K562 (cell line): ENCODE measurements around the gene DAAM1. TPM values are rescaled to one million over a fixed set of nuclear protein-coding genes. Genes with fewer than 3 reads are reported as not detected.

Source experiments
- ARID1B ChIP-seq: fragments of 450-650 bp; IDR thresholded peaks from 2 replicates; pipeline ENCODE4 v1.6.1; 2016; ENCODE audit warnings: antibody characterized with exemption, mild to moderate bottlenecking, inconsistent platforms
- CUX1 ChIP-seq: fragments of 200-800 bp; sonication (Bioruptor generic); IDR thresholded peaks from 2 replicates; pipeline ENCODE4 v1.6.1; 2016; ENCODE audit warnings: missing genetic modification characterization, missing compliant biosample characterization
- DPF2 ChIP-seq: fragments of 450-650 bp; IDR thresholded peaks from 2 replicates; pipeline ENCODE4 v1.6.1; 2016
- EP300 ChIP-seq: IDR thresholded peaks from 2 replicates; pipeline ENCODE4 v1.6.1; 2012; ENCODE audit warnings: low read length, improper control_type of control experiment
- ILK ChIP-seq: fragments of 450-650 bp; IDR thresholded peaks from 2 replicates; pipeline ENCODE4 v1.6.1; 2016; ENCODE audit warnings: missing genetic modification characterization, low read depth, mild to moderate bottlenecking, missing compliant biosample characterization, moderate library complexity, borderline replicate concordance
- NFE2 ChIP-seq: IDR thresholded peaks from 2 replicates; pipeline ENCODE4 v1.6.1; 2014; ENCODE audit warnings: antibody characterized with exemption, low read depth
- PBX2 ChIP-seq, 2 experiments: IDR thresholded peaks in 1 of 2; conservative IDR thresholded peaks in 1 of 2; 2 replicates each; pipeline ENCODE4 v1.6.1; 2016; ENCODE audit warnings: low read depth in 2 of 2, mild to moderate bottlenecking in 1 of 2, missing compliant biosample characterization in 1 of 2, missing genetic modification characterization in 1 of 2, moderate library complexity in 1 of 2
- PKNOX1 ChIP-seq: fragments of 450-650 bp; IDR thresholded peaks from 2 replicates; pipeline ENCODE4 v1.6.1; 2016
- RCOR1 ChIP-seq, 2 experiments: IDR thresholded peaks; 2 replicates each; pipeline ENCODE4 v1.6.1; 2012; ENCODE audit warnings: low read depth in 2 of 2, low read length in 2 of 2, borderline replicate concordance in 1 of 2, improper control_type of control experiment in 1 of 2
- SMARCA4 ChIP-seq: fragments of 450-650 bp; IDR thresholded peaks from 2 replicates; pipeline ENCODE4 v1.6.1; 2016
- TAL1 ChIP-seq: fragments of 450-650 bp; IDR thresholded peaks from 2 replicates; pipeline ENCODE4 v1.6.1; 2016; ENCODE audit warnings: mild to moderate bottlenecking
- TCF3 ChIP-seq: sonication (generic); formaldehyde crosslinking; IDR thresholded peaks from 2 replicates; pipeline ENCODE4 v1.4.0; 2020; ENCODE audit warnings: mild to moderate bottlenecking, missing genetic modification reagents
- XRCC5 ChIP-seq: fragments of 200-400 bp; formaldehyde crosslinking; IDR thresholded peaks from 2 replicates; pipeline ENCODE4 v1.6.1; 2017; ENCODE audit warnings: low read depth, mild to moderate bottlenecking, low read length
- ZNF324 ChIP-seq: fragments of 250-450 bp; sonication (Bioruptor Pico); IDR thresholded peaks from 2 replicates; pipeline ENCODE4 v1.4.0; 2020; ENCODE audit warnings: mild to moderate bottlenecking
- ZNF592 ChIP-seq: fragments of 450-650 bp; IDR thresholded peaks from 2 replicates; pipeline ENCODE4 v1.6.1; 2017; ENCODE audit warnings: antibody characterized with exemption, mild to moderate bottlenecking
- polyA plus RNA-seq, 8 experiments: library from polyadenylated mRNA; depleted of rRNA in 4 of 8; stranded (reverse) in 5 of 8; unstranded in 3 of 8; fragments of >200 nt; fragmentation: Nextera tagmentation in 2 of 8; fragmentation: Illumina TruSeq in 1 of 8; extraction: Ambion mirVana in 2 of 8; extraction: Trizol in 1 of 8; gene quantifications; 2 replicates each; pipeline versions ENCODE4 v1.2.1 to v1.2.3, GENCODE V29; 2011 to 2014; ENCODE audit warnings: inconsistent platforms in 1 of 8, missing spikeins in 1 of 8
- total RNA-seq, 7 experiments: library from RNA; depleted of rRNA in 6 of 7; stranded (reverse); fragments of >200 nt in 6 of 7; fragmentation: Illumina TruSeq in 2 of 7; extraction: Trizol in 2 of 7; gene quantifications; 2 replicates each; pipeline versions ENCODE4 v1.2.1 to v1.2.3, GENCODE V29; 2011 to 2021; ENCODE audit warnings: low replicate concordance in 1 of 7

Gene DAAM1
- total and polyA plus RNA-seq, 9 of the 15 experiments (the other 6 are each of a cell fraction or from before 2014, with no cell fraction given), result 3.6 to 11.6 (median 6.7) TPM

DNA sequence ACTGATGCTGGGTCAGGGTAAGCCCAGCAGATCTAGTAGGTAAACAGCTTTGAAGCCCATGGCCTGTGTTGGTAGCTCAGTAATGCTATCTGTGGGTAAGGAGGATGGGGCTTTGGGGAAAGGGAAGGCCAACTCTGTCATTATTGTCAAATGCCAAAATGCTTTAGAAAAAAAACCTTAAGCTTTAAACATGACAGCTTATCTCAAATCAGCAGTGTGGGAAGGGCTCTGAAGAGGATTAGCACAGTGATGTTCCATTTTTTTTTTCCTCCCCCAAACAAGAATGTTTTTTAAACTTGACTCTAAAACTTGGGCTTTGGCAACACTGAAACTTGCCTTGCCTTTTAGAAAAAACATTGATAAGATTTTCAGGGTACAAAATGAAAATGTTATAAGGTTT lies 11.7 kb downstream of the DAAM1 start (continued):
- TF ChIP-seq CUX1 (CRISPR knock-in tag), result no peak
- TF ChIP-seq DPF2, result peak; percentile 78
- peak; percentile 32 for TF ChIP-seq EP300
- peak; percentile 71 for TF ChIP-seq ARID1B
- TF ChIP-seq XRCC5, result no peak
- TF ChIP-seq ZNF324, result no peak
- TF ChIP-seq TAL1, result peak; percentile 35; the same call in 1 of the 2 replicates
- TF ChIP-seq PBX2 (CRISPR knock-in tag; IDR thresholded peaks at IDR 0.05; ENCODE audit: low read depth), result no peak
- TF ChIP-seq PBX2 (tag; conservative IDR thresholded peaks at IDR 0.05; ENCODE audit: low read depth), result 0 out of 2 replicates have a peak, but pooled peaks have one; percentile 14
- 0 out of 2 replicates have a peak, but pooled peaks have one; percentile 21 for TF ChIP-seq ZNF592
- no peak for TF ChIP-seq ILK
- 0 out of 4 replicates have a peak, but pooled peaks of 1 of the 2 experiments have one; percentile 26 for TF ChIP-seq RCOR1 (IDR thresholded peaks at IDR 0.05; ENCODE audit: borderline replicate concordance in 1 of 2, low read depth in 2 of 2, low read length in 2 of 2)
- peak; percentile 41; the same call in 1 of the 2 replicates for TF ChIP-seq TCF3 (CRISPR knock-in tag)
- peak; percentile 76 for TF ChIP-seq SMARCA4
- peak; percentile 49; the same call in 1 of the 2 replicates for TF ChIP-seq PKNOX1
- TF ChIP-seq NFE2, result peak; percentile 49
- TF ChIP-seq, all 486 proteins: peak for 19
